HG02759 (cell line): ENCODE measurements around the gene KRTAP10-5.
"Not testable (repeated sequence)": the region's sequence is repeated elsewhere in the genome, so short reads cannot be mapped to it uniquely, and the experiment has no call there.

Experiments used
- ATAC-seq: cut with Tn5 transposase; IDR thresholded peaks from one replicate; pipeline ENCODE4 v1.9.1; 2021; ENCODE audit warnings: mild to moderate bottlenecking, moderate library complexity; ENCODE audit not compliant: unreplicated experiment

The KRTAP10-5 gene

GRCh38 chr21:44550807-44551206 is 29.6 kb downstream of the KRTAP10-5 start:
- ATAC-seq: no peak

GRCh38 chr21:44550285-44550684 is 30.1 kb downstream of the KRTAP10-5 start:
- ATAC-seq: not testable (repeated sequence)

- no peak for ATAC-seq
These were observed 30.7 kb downstream of the KRTAP10-5 start for GRCh38 chr21:44549525-44550211.

GRCh38 chr21:44548922-44549321 is 31.5 kb downstream of the KRTAP10-5 start:
- ATAC-seq: no peak

GRCh38 chr21:44548381-44548780 is 32.0 kb downstream of the KRTAP10-5 start:
- no peak for ATAC-seq

- no peak for ATAC-seq
These were observed 32.6 kb downstream of the KRTAP10-5 start for GRCh38 chr21:44547656-44548331.

GRCh38 chr21:44544566-44544965 is 35.8 kb downstream of the KRTAP10-5 start:
- no peak for ATAC-seq

- ATAC-seq: no peak
These were observed 37.7 kb downstream of the KRTAP10-5 start for GRCh38 chr21:44542716-44543115.

- ATAC-seq: no peak
These were observed 39.6 kb downstream of the KRTAP10-5 start for GRCh38 chr21:44540741-44541288.

- no peak for ATAC-seq
These were observed 40.3 kb downstream of the KRTAP10-5 start, which contains the start of gene KRTAP10-1 for GRCh38 chr21:44539991-44540666. Gene KRTAP10-1, minus strand, starts transcription at chr21:44540195. Its CDS starts 45 bp downstream, at chr21:44540150.

- ATAC-seq: no peak
These were observed 41.4 kb downstream of the KRTAP10-5 start for GRCh38 chr21:44539046-44539445.

GRCh38 chr21:44537930-44538911 is 42.2 kb downstream of the KRTAP10-5 start:
- ATAC-seq: no peak

- no peak for ATAC-seq
These were observed 44.4 kb downstream of the KRTAP10-5 start for GRCh38 chr21:44535963-44536362.

GRCh38 chr21:44534688-44535087 is 45.7 kb downstream of the KRTAP10-5 start:
- ATAC-seq: no peak

GRCh38 chr21:44533891-44534627 is 46.3 kb downstream of the KRTAP10-5 start:
- no peak for ATAC-seq

- no peak for ATAC-seq
These were observed 47.1 kb downstream of the KRTAP10-5 start for GRCh38 chr21:44533121-44533890.

- no peak for ATAC-seq
These were observed 47.7 kb downstream of the KRTAP10-5 start for GRCh38 chr21:44532712-44533111.

- no peak for ATAC-seq
These were observed 48.5 kb downstream of the KRTAP10-5 start for GRCh38 chr21:44531606-44532564.
